BLaER1 (cell line): ENCODE measurements around the gene TBC1D19.
A peak's percentile ranks its signal among the peaks of the same experiment; 100 is the strongest.
"Not testable (repeated sequence)": the region's sequence is repeated elsewhere in the genome, so short reads cannot be mapped to it uniquely, and the experiment has no call there.

Experiments used
- H3K27ac ChIP-seq: shearing (Covaris generic); formaldehyde crosslinking; 2 replicates; pipeline ENCODE4 v1.8.1; 2022
- H3K27me3 ChIP-seq: shearing (Covaris generic); formaldehyde crosslinking; 2 replicates; pipeline ENCODE4 v1.8.1; 2022
- H3K36me3 ChIP-seq: shearing (Covaris generic); formaldehyde crosslinking; 2 replicates; pipeline ENCODE4 v1.8.1; 2022
- H3K4me1 ChIP-seq: shearing (Covaris generic); formaldehyde crosslinking; 2 replicates; pipeline ENCODE4 v1.8.1; 2022
- H3K4me2 ChIP-seq: shearing (Covaris generic); formaldehyde crosslinking; 2 replicates; pipeline ENCODE4 v1.8.1; 2022
- H3K4me3 ChIP-seq: shearing (Covaris generic); formaldehyde crosslinking; 2 replicates; pipeline ENCODE4 v1.8.1; 2022
- H3K9ac ChIP-seq: shearing (Covaris generic); formaldehyde crosslinking; 2 replicates; pipeline ENCODE4 v1.8.1; 2022
- H3K9me3 ChIP-seq: shearing (Covaris generic); formaldehyde crosslinking; 2 replicates; pipeline ENCODE4 v1.8.1; 2022
- H4K20me1 ChIP-seq: shearing (Covaris generic); formaldehyde crosslinking; 2 replicates; pipeline ENCODE4 v1.8.1; 2022
- Cebpa-rat ChIP-seq: shearing (Covaris generic); IDR thresholded peaks from 2 replicates; pipeline ENCODE4 v1.8.1; 2022

TBC1D19 gene

GRCh38 chr4:26583865-26584652, at the start of gene TBC1D19:
Gene TBC1D19, plus strand, starts transcription at chr4:26584084. Its CDS starts 110 bp downstream, at chr4:26584194.
- Histone ChIP-seq H4K20me1 (no peaks in the 10 kb centered on the region), H3K27ac (peak within 1 kb of the TSS; percentile 45; the same call in 1 of the 2 replicates)
- TF ChIP-seq Cebpa-rat, result no peak

GRCh38 chr4:26542991-26543390, 40.9 kb upstream of the TBC1D19 start:
- TF ChIP-seq Cebpa-rat, result no peak
- Histone ChIP-seq H3K36me3 (no peaks in the 10 kb centered on the region), H3K9me3 (peaks cover 22% of the 10 kb centered on the region), H4K20me1 (no peaks in the 10 kb centered on the region), H3K27me3 (no peaks in the 10 kb centered on the region), H3K4me2 (no peak overlapping the region), H3K9ac (no peak overlapping the region), H3K4me3 (no peak overlapping the region), H3K27ac (no peak overlapping the region), H3K4me1 (no peaks in the 10 kb centered on the region)

More at GRCh38 chr4:26583865-26584652, at the start of gene TBC1D19:
- Histone ChIP-seq H3K9me3 (no peaks in the 10 kb centered on the region), H3K4me2 (peak within 1 kb of the TSS; percentile 96), H3K36me3 (no peaks in the 10 kb centered on the region), H3K4me1 (peaks cover 30% of the 10 kb centered on the region), H3K9ac (peak within 1 kb of the TSS; percentile 78), H3K27me3 (no peaks in the 10 kb centered on the region), H3K4me3 (peak within 1 kb of the TSS; percentile 85)

GRCh38 chr4:26544421-26544820, 39.5 kb upstream of the TBC1D19 start:
- no peak overlapping the region for H3K4me2 ChIP-seq
- no peak for TF ChIP-seq Cebpa-rat
- no peak overlapping the region for H3K9ac ChIP-seq
- no peaks in the 10 kb centered on the region for H3K4me1 ChIP-seq
- no peak overlapping the region for H3K27ac ChIP-seq
- no peaks in the 10 kb centered on the region for H3K27me3 ChIP-seq
- peaks cover 22% of the 10 kb centered on the region for H3K9me3 ChIP-seq
- no peaks in the 10 kb centered on the region for H3K36me3 ChIP-seq
- no peak overlapping the region for H3K4me3 ChIP-seq
- no peaks in the 10 kb centered on the region for H4K20me1 ChIP-seq

- peaks cover 22% of the 10 kb centered on the region for H3K9me3 ChIP-seq
- H4K20me1 ChIP-seq, H3K27ac ChIP-seq, H3K4me2 ChIP-seq, H3K27me3 ChIP-seq, H3K9ac ChIP-seq, H3K4me1 ChIP-seq, H3K4me3 ChIP-seq, H3K36me3 ChIP-seq: not testable (repeated sequence)
Observed at GRCh38 chr4:26548379-26548778, 35.5 kb upstream of the TBC1D19 start.

GRCh38 chr4:26557164-26557563, 26.7 kb upstream of the TBC1D19 start:
- Histone ChIP-seq H3K27ac (no peak overlapping the region), H3K9me3 (peaks cover 9% of the 10 kb centered on the region; the same call in 1 of the 2 replicates), H3K4me1 (no peaks in the 10 kb centered on the region), H3K36me3 (no peaks in the 10 kb centered on the region), H4K20me1 (no peaks in the 10 kb centered on the region), H3K4me3 (no peak overlapping the region), H3K9ac (no peak overlapping the region), H3K4me2 (no peak overlapping the region), H3K27me3 (no peaks in the 10 kb centered on the region)
- TF ChIP-seq Cebpa-rat, result no peak

- H3K4me2 ChIP-seq, result no peak overlapping the region
- no peak overlapping the region for H3K9ac ChIP-seq
- no peaks in the 10 kb centered on the region for H3K4me1 ChIP-seq
- no peaks in the 10 kb centered on the region for H3K36me3 ChIP-seq
- H4K20me1 ChIP-seq, result no peaks in the 10 kb centered on the region
- H3K9me3 ChIP-seq, result peaks cover 9% of the 10 kb centered on the region; the same call in 1 of the 2 replicates
- TF ChIP-seq Cebpa-rat, result no peak
- no peak overlapping the region for H3K4me3 ChIP-seq
- no peak overlapping the region for H3K27ac ChIP-seq
- no peaks in the 10 kb centered on the region for H3K27me3 ChIP-seq
Observed at GRCh38 chr4:26558166-26558895, 25.6 kb upstream of the TBC1D19 start.

- Histone ChIP-seq H3K4me3 (no peak overlapping the region), H4K20me1 (no peaks in the 10 kb centered on the region), H3K4me1 (no peaks in the 10 kb centered on the region), H3K27ac (no peak overlapping the region), H3K27me3 (no peaks in the 10 kb centered on the region), H3K9ac (no peak overlapping the region), H3K4me2 (no peak overlapping the region), H3K36me3 (no peaks in the 10 kb centered on the region), H3K9me3 (no peaks in the 10 kb centered on the region)
- no peak for TF ChIP-seq Cebpa-rat
Observed at GRCh38 chr4:26566133-26566532, 17.8 kb upstream of the TBC1D19 start.

GRCh38 chr4:26568446-26568994, 15.4 kb upstream of the TBC1D19 start:
- Histone ChIP-seq H3K36me3 (no peaks in the 10 kb centered on the region), H3K9me3 (no peaks in the 10 kb centered on the region), H4K20me1 (no peaks in the 10 kb centered on the region), H3K9ac (no peak overlapping the region), H3K4me1 (no peaks in the 10 kb centered on the region), H3K27me3 (no peaks in the 10 kb centered on the region), H3K4me2 (no peak overlapping the region), H3K4me3 (no peak overlapping the region), H3K27ac (no peak overlapping the region)
- no peak for TF ChIP-seq Cebpa-rat

- H3K27me3 ChIP-seq, result no peaks in the 10 kb centered on the region
- H4K20me1 ChIP-seq, result no peaks in the 10 kb centered on the region
- no peaks in the 10 kb centered on the region for H3K4me1 ChIP-seq
- H3K4me3 ChIP-seq, result no peak overlapping the region
- TF ChIP-seq Cebpa-rat, result no peak
- H3K9ac ChIP-seq, result no peak overlapping the region
- no peaks in the 10 kb centered on the region for H3K36me3 ChIP-seq
- H3K9me3 ChIP-seq, result no peaks in the 10 kb centered on the region
- H3K27ac ChIP-seq, result no peak overlapping the region
- H3K4me2 ChIP-seq, result no peak overlapping the region
Observed at GRCh38 chr4:26570596-26570995, 13.3 kb upstream of the TBC1D19 start.

GRCh38 chr4:26573389-26573794, 10.5 kb upstream of the TBC1D19 start:
- no peaks in the 10 kb centered on the region for H3K27me3 ChIP-seq
- no peaks in the 10 kb centered on the region for H3K36me3 ChIP-seq
- no peak overlapping the region for H3K27ac ChIP-seq

More at GRCh38 chr4:26573389-26573794, 10.5 kb upstream of the TBC1D19 start:
- no peak overlapping the region for H3K4me2 ChIP-seq
- no peaks in the 10 kb centered on the region for H3K4me1 ChIP-seq
- no peak overlapping the region for H3K9ac ChIP-seq
- H3K4me3 ChIP-seq, result no peak overlapping the region
- H3K9me3 ChIP-seq, result no peaks in the 10 kb centered on the region
- no peaks in the 10 kb centered on the region for H4K20me1 ChIP-seq
- TF ChIP-seq Cebpa-rat, result no peak
